ENCODE data around the gene S100A13. TPM values are rescaled to one million over a fixed set of nuclear protein-coding genes. Genes with fewer than 3 reads are reported as not detected.

The S100A13 gene
- polyA plus RNA-seq, 10 donors: 55.3 to 95.0 (median 78.7) TPM

DNA sequence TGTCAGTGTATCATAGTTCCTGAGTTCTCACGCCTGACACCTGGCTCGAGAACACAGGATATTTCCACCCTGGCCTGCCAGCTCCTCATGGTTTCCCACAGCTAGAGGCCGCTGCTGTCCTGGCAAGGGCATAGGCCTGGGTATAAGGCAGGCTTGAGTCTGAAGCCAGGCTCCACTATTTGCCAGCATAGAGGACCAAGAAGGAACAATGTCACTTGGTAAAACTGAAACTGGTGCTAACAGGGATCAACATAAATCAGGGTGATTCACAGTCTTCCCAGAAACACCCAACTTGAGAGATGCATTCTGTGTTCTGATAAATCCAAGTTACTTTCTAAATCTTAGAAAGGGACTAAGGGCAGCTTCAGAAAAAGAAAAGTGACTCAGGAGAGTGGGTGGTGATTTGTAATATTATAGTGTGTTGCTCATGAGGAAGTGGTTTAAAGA is 54.7 kb downstream of the S100A13 start:
- DNase-seq: peak; percentile 52 to 68 (median 59)

- no peak for DNase-seq
Observed at GRCh38 chr1:153571706-153572105, 55.6 kb downstream of the S100A13 start.

DNA sequence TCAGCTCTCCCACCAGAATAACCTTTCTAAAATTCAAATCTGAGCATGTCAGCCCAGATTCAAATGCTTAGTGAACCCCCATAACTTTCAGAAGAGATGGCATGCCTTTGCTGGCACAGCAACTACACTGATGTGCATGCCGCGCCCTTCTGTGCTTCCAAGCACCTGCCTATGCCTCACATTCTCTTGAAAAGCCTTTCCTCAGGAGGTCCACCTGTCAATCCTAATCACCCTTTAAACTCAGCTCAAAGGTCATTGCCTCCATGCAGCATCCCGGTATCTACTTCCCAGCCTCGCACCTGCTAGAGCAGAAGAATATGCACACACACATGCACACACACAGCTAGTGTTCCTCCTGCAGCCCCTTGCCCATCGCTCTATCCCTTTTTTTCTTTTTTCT is 56.4 kb downstream of the S100A13 start:
- DNase-seq: no peak

DNA sequence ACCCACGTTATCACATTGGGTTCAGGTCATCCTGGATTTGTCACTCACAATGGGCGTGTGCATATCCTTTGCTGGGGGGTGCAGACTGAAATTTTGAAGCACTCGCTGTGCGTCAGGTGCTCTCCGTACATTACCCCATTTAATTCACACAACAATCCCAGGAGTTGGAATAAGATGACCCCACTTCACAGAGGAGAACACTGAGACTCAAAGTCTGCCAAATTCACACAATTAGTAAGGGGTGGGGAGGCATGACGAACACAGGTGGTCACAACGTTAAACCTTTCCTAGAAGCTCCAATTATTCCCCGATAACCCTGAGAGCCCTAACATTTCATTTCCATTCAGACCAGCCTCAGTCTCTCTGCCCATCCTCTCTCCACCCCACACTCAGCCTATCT is 57.8 kb downstream of the S100A13 start:
- DNase-seq: no peak

Other genes with a start within 250 kb of the S100A13 start
- gene S100A8, start 236.4 kb downstream of the S100A13 start, polyA plus RNA-seq (ENCODE audit: insufficient read length in 10 of 10): 10 to 100 TPM in 8 of 10 donors, 1 to 10 TPM in 2; 4.7 to 37.0 (median 13.9) TPM
- not detected for gene S100A7A, start 211.0 kb downstream of the S100A13 start, polyA plus RNA-seq (ENCODE audit: insufficient read length in 10 of 10)
- gene S100A7, start 166.9 kb downstream of the S100A13 start, polyA plus RNA-seq (ENCODE audit: insufficient read length in 10 of 10): not detected
- gene S100A6, start 91.5 kb downstream of the S100A13 start, polyA plus RNA-seq (ENCODE audit: insufficient read length in 10 of 10): 100 to 1,000 TPM; 159 to 322 (median 210) TPM
- gene S100A5, start 86.6 kb downstream of the S100A13 start, polyA plus RNA-seq (ENCODE audit: insufficient read length in 10 of 10): under 1 TPM in 5 of 10 donors, not detected in 5; 0.23 to 0.65 (median 0.41) TPM
- 100 to 1,000 TPM; 162 to 254 (median 206) TPM for gene S100A4, start 81.7 kb downstream of the S100A13 start, polyA plus RNA-seq (ENCODE audit: insufficient read length in 10 of 10)
- 1 to 10 TPM in 4 of 10 donors, under 1 TPM in 4, not detected in 2; 0.35 to 1.2 (median 0.86) TPM for gene S100A3, start 78.2 kb downstream of the S100A13 start, polyA plus RNA-seq (ENCODE audit: insufficient read length in 10 of 10)
- gene S100A2, start 61.7 kb downstream of the S100A13 start, polyA plus RNA-seq (ENCODE audit: insufficient read length in 10 of 10): 10 to 100 TPM in 2 of 10 donors, 1 to 10 TPM in 6, under 1 TPM in 2; 0.35 to 11.4 (median 1.5) TPM
- gene S100A16, start 14.4 kb downstream of the S100A13 start, polyA plus RNA-seq (ENCODE audit: insufficient read length in 10 of 10): 10 to 100 TPM; 41.9 to 80.4 (median 56.6) TPM
- 10 to 100 TPM in 2 of 10 donors, under 1 TPM in 6, not detected in 2; 0.22 to 51.2 (median 0.36) TPM for gene S100A14, start 11.2 kb downstream of the S100A13 start, polyA plus RNA-seq (ENCODE audit: insufficient read length in 10 of 10)
- 10 to 100 TPM in 5 of 10 donors, 1 to 10 TPM in 5; 2.6 to 16.6 (median 10.0) TPM for gene S100A1, start 929 bp upstream of the S100A13 start, polyA plus RNA-seq (ENCODE audit: insufficient read length in 10 of 10)
- 10 to 100 TPM; 77.9 to 97.5 (median 88.2) TPM for gene CHTOP, start 6.6 kb upstream of the S100A13 start, polyA plus RNA-seq (ENCODE audit: insufficient read length in 10 of 10)
- gene SNAPIN, start 31.2 kb upstream of the S100A13 start, polyA plus RNA-seq (ENCODE audit: insufficient read length in 10 of 10): 10 to 100 TPM; 44.5 to 50.4 (median 46.6) TPM
- gene ILF2, start 43.5 kb upstream of the S100A13 start, polyA plus RNA-seq (ENCODE audit: insufficient read length in 10 of 10): 100 to 1,000 TPM; 156 to 204 (median 167) TPM
- 10 to 100 TPM; 12.2 to 18.2 (median 15.0) TPM for gene NPR1, start 51.2 kb upstream of the S100A13 start, polyA plus RNA-seq (ENCODE audit: insufficient read length in 10 of 10)
- gene INTS3, start 100.5 kb upstream of the S100A13 start, polyA plus RNA-seq (ENCODE audit: insufficient read length in 10 of 10): 10 to 100 TPM; 31.4 to 60.0 (median 39.8) TPM
- gene SLC27A3, start 147.9 kb upstream of the S100A13 start, polyA plus RNA-seq (ENCODE audit: insufficient read length in 10 of 10): 10 to 100 TPM; 17.9 to 32.7 (median 23.6) TPM